GM12864 (cell line): Measurements from ENCODE around the gene PKP2.

Source experiments
- DNase-seq: peaks from one replicate; pipeline ENCODE4 v3.0.0-alpha.2; 2011; ENCODE audit warnings: low read depth
- H3K4me3 ChIP-seq: 2 replicates; pipeline ENCODE4 v1.5.1; 2011; ENCODE audit warnings: mild to moderate bottlenecking, low read depth, low read length, control low read depth
- CTCF ChIP-seq: IDR thresholded peaks from 2 replicates; pipeline ENCODE4 v1.5.1; 2011; ENCODE audit warnings: low read depth, mild to moderate bottlenecking, moderate library complexity, low read length, control low read depth, inconsistent platforms; ENCODE audit errors: missing control alignments

Gene PKP2

GRCh38 chr12:32801269-32801980, 95.2 kb downstream of the PKP2 start:
- H3K4me3 ChIP-seq: no peak overlapping the region
- no peak for DNase-seq
- no peak for TF ChIP-seq CTCF

- no peak for TF ChIP-seq CTCF
- no peak overlapping the region for H3K4me3 ChIP-seq
Measured at GRCh38 chr12:32794281-32794680, 102.3 kb downstream of the PKP2 start.

GRCh38 chr12:32789916-32790315, 106.7 kb downstream of the PKP2 start:
- no peak for DNase-seq
- no peak overlapping the region for H3K4me3 ChIP-seq
- no peak for TF ChIP-seq CTCF

More at GRCh38 chr12:32794281-32794680, 102.3 kb downstream of the PKP2 start:
- no peak for DNase-seq

GRCh38 chr12:32789446-32789845, 107.1 kb downstream of the PKP2 start:
- H3K4me3 ChIP-seq: no peak overlapping the region
- DNase-seq: no peak
- no peak for TF ChIP-seq CTCF

GRCh38 chr12:32788405-32788804, 108.2 kb downstream of the PKP2 start:
- no peak overlapping the region for H3K4me3 ChIP-seq
- DNase-seq: no peak
- TF ChIP-seq CTCF: no peak

- TF ChIP-seq CTCF: no peak
Measured at GRCh38 chr12:32785557-32785956, 111.0 kb downstream of the PKP2 start.

GRCh38 chr12:32783029-32783428, 113.5 kb downstream of the PKP2 start:
- H3K4me3 ChIP-seq: no peak overlapping the region
- DNase-seq: no peak
- TF ChIP-seq CTCF: no peak

More at GRCh38 chr12:32785557-32785956, 111.0 kb downstream of the PKP2 start:
- DNase-seq: no peak
- H3K4me3 ChIP-seq: no peak overlapping the region
